ENCODE results near the gene CHST8.
"Not testable (repeated sequence)": the region's sequence is repeated elsewhere in the genome, so short reads cannot be mapped to it uniquely, and the experiment has no call there.

The CHST8 gene

DNA sequence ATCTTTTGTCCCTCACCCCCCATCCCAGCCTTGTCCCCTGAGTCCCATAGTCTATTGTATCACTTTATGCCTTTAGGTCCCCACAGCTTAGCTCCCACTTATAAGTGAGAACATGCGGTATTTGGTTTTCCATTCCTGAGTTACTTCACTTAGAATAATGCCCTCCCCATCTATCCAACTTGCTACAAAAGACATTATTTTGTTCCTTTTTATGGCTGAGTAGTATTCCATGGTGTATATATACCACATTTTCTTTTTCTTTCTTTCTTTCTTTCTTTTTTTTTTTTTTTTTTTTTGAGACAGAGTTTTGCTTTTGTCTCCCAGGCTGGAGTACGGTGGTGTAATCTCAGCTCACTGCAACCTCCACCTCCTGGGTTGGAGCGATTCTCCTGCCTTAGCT is 73.8 kb downstream of the CHST8 start:
- DNase-seq: not testable (repeated sequence)

DNA sequence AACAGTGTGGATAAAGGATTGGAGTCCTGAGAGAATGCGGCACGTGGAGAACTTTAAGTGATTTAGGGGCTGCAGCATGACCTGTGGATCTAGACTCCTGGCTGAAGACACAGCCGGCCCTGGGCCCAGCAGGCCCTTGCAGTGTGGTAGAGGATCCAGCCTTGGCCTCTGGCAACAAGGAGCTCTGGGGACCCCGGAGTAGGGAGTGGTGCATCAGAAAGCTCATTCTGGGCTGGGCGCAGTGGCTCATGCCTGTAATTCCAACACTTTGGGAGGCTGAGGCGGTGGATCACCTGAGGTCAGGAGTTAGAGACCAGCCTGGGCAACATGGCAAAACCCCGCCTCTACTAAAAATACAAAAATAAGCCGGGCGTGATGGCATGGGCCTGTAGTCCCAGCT is 76.0 kb downstream of the CHST8 start:
- no peak for DNase-seq

DNA sequence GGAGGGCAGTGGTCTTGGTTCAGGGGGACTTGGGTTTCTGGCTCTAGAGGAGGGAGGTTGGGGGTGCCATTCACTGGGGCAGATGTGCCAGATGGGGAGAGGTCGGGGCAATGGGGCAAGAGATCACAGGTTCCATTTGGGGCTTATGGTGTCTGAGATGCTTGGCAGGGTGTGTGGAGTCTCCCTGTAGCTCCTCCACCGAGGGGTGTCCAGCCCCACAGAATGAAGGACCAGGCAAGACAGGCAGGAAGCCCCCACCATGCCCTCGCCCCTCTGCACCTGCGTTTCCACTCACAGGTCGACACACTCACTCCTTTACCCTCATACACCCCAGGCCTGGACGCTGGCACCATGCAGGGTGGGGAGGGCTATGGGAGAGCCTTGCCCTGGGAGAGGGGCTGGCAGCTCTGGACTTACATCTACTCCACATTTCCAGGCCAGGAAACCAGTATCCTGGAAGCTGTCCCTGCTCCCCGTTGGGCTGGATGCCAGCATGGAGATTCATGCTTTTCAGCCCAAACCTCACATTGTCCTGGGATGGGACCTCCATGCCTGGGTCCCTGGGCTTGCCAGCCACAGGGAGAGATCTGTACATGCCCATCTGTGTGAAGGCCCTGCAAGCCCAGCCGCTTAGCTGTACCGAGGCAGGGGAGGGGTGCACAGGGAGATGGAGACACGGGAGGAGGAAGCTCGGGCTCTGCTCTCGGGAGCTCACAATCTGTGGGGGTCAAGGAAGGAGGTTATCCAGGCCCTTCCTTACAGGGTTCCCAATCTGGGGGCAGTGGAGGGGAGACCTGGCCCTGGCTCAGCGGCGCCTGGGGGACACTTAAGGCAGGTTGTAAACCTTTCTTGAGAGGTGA is 77.1 kb downstream of the CHST8 start:
- DNase-seq: no peak

DNA sequence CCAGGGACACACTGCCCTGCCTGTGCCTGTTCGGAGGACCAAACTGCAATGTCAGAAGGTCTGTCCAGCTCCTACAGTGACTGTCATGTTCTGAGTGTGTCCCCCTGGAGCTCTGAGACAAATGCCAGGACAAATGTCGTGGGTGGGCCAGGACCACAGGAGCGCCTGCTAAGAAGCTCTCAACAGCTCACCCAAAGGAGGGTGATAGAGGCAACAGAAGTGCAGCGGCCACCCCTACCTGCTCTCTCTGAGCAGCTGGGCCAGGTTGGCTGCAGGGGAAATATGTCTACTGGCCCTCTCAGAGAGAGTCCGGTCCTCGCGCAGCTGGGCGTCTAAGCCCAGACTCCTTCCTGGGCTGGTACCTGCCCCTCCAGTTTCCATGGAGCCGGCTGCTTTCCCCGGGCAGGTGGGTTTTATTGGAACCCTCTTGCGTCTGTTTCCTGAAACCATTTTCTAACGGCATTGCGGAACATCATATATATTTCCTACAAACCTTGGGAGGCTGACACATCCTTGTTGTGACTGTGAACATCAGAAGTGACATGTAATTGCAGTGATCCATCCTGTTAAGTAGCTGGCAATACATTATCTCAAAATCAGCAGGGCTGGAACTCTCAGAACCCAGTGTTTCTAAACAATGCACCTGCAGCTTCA is 78.1 kb downstream of the CHST8 start:
- no peak for DNase-seq

DNA sequence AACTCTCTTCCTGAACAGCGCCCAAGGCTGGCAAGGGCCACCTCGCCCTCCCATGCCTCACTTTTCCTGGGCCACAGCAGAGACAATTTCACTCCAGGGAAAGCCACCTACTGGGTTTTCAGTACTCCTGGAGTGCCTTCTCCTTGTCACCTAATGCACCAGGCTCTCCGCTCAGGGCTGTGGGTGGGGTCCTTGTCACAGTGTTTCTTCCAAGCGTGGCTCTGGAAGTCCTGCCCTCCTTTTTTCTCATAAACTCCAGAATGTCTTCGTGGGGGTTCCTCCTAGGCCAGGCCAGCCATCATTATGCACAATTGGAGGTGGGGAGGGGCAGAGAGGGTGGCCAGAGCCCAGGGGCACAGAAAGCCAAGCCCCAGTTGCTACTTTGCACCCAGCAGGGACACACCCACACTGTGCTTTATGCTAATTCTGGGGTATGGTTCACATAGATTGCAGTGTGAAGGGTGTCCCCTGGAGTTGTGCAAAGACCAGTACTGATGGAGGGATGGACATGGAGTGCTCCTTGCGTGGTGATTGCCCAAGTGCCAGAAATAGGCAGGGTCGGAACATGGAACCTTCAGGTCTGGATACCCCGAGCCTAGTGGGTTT is 78.8 kb downstream of the CHST8 start:
- DNase-seq: no peak

DNA sequence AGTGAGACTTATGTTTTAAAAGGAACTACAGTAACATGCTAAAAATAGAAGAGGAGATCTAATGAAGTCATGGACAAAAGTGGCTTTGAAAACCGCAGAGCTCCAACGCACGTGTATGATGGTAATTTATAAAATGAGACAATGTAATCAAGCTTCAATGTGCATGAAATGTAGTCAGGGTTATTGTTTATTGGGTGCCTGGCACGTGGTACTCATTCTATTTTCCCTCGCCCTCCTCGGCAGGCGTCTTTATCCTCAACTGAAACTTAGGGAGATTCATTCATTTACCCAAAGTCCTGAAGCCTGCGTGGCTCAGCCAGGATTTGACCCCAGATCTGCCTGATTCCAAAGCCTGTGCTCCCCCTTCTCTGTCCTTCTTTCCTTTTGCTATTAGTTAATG is 79.8 kb downstream of the CHST8 start:
- DNase-seq: no peak

DNA sequence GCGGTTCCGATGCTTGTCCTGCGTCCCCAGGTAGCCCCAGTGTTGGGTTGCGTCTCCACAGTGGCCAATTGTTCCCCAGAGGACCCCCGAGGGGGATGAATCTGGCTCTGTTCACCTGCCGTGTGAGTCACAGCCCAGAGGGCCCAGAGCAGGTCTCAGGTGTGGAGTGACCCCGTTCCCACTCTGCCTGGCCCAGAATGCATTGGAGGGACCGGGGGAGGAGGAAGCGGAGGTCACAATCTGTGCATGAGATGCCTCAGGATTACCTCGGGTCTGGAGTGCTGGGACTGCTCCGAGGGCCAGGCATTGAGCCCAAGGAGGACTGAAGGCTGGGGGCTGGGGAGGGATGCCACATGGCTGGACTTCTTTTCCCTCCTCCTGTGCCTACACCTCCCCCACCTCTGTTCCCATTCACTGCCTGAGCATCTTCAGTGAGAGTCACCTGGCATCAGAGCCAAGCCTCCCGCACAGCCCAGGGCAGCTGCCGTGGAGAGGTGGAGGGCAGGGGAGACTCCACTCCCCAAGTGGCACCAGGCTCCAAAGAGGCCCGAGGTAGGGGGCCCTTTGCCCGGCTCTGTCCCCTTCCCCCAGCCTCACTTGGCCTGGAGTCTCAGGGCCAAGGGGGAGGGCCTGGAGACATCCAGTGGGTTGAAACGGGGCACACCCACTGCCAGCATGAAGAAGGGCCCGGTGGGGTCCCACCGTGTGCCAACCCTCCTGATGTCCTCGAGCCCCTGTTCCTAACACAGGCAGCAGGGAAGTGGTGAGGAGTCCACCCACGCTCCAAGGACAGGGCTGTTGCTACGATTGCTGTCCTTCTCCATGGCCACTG is 81.1 kb downstream of the CHST8 start:
- DNase-seq: no peak

DNA sequence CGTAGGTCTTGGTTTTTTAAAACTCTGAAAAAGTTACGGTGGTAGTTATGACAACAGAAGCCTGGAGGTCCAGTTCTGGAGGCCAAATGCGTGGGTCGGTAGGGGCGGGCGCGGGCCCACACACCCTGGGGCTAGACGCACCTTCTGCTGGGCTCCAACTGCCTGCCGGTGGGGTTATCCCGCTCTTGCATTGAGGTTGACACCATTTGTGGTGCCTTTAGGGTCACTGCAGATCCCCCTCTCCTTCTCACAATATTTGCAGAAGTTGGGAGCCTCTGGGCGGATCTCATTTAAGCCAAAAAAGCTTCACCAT is 81.6 kb downstream of the CHST8 start:
- no peak for DNase-seq

DNA sequence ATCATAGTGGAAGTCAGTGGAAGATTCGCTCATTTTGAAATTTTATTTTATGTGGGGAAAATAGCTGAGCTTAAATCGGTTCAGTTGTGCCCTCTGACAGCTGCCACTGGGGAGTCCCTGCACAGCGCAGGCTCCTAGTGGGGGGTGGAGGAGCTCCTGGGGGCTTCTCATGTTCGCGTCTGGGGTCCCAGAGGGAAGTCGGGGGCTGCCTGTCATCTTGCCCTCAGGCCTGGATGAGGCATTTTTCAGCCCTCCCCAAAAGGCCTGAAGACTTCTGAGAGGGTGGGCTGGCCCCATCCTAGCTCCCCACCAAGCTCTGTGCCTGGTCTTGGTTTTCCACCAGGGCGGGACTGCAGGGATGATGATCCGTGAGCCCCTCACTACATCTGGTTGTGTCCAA is 82.1 kb downstream of the CHST8 start:
- no peak for DNase-seq

DNA sequence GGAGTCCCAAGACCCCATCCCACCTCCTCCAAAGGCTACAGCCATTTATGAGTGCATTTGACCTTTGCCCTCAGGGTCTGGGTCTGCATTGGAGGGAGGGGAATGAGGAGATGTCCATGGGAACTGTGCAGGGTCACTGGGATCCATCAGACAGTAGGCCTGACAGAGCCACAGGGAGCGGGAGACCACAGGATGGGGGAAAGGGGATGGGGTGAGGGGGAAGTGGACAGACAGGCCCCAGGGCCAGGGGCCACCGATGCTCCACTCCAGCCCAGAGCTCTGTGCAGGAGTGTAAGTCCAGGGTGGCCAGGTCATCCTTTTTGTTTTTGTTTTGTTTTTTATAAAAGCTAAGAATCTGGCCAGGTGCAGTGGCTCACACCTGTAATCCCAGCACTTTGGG is 82.5 kb downstream of the CHST8 start:
- no peak for DNase-seq

DNA sequence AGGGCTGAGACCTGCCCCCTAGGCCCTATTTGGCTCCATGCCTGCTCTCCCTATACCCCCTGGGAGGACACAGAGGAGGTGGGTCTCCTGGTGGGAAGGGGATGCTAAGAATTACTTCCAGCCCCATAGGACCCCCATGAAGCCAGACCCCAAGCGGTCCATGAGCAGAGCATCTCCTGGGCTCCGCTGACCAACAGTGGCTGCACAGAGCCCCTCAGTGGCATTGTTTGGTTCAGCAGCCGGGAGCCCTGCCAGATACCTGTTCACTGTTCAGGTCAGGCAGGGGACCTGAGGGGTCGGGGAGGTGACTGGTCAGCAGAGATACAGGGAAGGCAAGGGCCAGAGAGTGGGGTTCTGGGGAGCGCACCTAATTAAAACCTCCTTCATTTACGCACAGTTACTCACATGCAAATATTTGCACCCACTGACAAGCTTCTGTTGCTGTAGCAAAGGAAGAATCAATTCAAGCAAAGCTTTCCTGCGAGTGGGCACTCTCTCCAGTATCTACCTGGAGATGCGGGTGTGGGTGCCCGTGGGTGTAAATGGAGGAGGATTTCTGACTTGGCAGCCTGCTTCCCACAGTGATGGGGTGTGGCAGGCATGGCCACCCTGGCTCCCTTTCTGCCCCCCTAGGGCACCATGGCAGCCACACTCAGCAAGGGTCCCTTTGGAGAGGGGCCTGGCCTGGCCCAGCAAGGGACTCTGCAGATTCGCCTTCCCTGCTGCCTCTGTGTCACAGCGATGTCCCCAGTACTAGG is 83.5 kb downstream of the CHST8 start:
- DNase-seq: no peak

DNA sequence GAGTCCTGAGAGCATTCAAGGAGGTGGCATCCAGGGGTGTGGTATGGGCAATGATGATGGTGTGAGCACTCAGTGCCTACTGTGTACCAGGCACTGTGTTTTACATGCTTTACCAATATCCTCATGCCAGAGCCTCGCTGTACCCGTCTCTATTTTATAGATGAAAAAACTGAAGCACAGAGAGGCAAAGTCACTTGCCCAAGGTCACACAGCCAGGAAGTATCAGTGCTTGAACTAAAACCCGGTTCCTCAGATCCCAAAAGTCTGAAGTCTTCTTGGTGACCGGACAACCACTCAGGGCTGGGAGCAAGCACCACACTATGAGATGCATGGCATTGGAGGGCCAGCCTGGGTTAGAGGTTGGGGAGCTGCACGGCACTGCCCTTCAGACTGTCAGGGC is 84.1 kb downstream of the CHST8 start:
- no peak for DNase-seq

DNA sequence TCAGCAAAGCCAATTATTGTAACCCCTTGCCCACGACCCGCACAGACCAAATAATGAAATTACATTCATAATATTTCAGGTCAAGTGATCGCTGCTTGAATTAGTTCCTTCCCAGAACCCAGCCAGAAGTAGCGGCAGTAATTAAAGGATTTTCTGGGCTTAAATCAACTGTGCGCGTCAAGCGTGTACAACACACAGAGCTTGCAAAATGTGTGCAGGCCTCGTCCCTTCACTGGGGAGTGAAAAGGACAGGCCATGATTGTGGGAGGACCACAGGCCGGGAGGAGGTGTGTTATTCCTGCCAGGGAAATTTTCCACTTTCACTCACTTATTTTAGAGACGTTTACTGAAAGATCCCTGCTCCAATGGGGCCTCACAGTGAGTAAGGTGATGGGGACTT is 84.9 kb downstream of the CHST8 start:
- no peak for DNase-seq

DNA sequence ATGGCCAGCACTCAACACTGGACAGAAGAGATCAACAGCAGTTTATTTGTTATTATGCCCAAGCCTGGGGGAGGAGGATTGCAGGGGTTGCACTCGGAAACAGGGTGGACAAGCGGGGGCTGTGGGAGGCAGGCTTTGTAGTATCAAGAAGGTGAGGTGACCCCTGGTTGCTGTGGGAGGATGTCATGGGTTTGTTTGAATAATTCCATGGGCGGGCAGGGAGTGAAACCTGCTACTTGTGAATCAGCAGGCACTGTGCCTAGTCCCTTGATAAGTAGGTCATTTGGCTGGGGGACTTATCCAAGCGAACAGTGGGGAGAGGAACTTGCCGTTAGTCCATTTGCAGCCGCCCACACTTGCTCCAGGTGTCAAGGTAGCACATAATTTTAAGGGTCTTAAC is 90.5 kb downstream of the CHST8 start:
- no peak for DNase-seq

DNA sequence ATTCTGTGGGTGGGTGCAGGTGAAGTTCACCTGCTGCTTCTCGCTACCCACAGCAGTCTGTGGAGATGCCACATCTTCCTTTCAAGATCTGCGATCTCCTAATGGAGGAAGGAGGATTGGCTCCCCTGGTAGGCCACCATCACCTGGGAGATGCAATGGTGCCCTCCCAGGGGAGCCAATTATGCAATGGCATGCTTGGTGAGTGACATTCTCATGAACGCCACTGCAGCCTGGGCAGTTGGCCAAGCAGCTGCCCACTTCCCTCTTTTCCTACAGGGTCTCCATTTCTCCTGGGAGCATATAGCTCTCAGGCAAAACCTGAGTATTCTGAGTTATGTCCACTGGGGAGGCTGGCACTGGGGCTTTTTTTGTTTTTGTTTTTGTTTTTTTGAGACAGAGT is 91.4 kb downstream of the CHST8 start:
- no peak for DNase-seq

DNA sequence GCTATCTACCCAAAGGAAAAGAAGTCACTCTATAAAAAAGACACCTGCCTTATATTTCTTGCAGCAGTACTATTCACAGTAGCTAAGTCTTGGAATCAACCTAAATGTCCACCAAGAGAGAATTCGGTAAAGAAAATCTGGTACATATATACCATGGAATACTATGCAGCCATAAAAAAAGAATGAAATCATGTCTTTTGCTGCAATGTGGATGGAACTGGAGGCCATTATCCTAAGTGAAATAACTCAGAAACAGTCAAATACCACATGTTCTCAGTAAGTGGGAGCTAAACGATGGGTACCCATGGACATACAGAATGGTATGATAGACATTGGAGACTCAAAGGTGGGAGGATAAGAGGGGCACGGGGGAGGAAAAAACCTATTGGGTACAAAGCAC is 92.4 kb downstream of the CHST8 start:
- DNase-seq: no peak

DNA sequence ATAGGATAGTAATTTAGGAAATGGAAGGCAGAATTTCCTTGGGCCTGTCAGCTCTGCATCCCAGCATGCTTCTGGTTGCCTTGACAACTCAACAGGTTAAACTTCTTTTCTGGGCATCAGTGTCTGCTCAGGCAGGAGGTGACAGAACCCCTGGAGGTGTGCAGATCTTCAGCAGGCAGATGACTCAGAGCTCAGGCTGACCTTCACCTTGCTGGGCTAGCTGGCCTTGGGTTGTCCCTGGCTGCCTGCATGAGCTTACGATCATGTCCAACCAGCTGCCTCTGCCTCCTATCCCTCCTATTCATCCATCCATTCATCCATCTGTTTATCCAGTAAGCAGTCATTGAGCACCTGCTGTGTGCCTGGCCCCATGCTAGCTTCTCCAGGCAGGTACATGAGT is 93.7 kb downstream of the CHST8 start:
- DNase-seq: no peak

DNA sequence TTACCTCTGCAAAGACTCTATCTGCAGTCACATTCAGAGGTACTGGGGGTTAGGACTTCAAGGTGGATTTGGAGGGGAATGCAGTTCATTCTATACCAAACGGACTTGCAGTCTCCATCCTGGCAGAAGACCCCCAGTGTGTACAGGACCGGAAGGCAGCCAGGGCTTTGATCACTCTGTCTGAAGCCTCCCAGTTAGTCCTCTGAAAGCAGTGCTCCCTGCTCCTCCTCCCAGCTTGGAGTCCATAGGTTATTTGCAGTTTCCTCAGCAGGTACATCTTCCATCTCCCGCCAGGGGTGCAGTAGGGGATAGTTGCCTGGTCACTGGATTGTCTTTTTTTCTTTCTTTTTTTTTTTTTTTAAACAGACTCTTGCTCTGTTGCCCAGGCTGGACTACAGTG is 96.1 kb downstream of the CHST8 start:
- DNase-seq: no peak

DNA sequence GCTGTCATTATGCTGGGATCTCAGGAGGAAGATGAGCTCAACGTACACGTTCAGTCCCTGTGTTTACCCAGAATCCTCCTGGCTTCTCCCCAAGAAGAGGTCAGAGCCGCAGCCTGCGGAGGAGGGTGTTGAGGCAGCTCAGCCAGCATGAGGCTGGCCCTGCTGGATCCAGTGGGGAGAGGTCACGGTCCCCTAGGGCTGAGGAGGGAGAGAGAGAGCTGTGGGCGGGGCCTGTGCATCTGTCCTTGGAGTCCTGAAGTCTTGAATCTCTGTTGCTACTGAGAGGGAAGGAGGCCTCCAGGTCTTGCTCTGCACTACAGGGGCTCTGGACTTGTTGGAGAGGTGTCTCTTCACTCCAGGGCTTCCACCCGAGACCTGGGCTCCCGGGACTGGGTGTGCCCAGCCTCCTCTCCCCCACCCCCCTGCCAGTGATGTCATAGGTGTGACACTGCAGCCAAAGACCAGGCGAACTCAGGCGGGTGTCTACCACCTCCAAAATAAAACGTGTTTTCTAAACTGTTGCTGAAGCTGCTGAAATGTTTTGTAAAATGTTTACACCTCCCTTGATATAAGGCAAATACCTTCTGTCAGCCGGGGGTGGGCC is 97.0 kb downstream of the CHST8 start:
- DNase-seq: no peak

DNA sequence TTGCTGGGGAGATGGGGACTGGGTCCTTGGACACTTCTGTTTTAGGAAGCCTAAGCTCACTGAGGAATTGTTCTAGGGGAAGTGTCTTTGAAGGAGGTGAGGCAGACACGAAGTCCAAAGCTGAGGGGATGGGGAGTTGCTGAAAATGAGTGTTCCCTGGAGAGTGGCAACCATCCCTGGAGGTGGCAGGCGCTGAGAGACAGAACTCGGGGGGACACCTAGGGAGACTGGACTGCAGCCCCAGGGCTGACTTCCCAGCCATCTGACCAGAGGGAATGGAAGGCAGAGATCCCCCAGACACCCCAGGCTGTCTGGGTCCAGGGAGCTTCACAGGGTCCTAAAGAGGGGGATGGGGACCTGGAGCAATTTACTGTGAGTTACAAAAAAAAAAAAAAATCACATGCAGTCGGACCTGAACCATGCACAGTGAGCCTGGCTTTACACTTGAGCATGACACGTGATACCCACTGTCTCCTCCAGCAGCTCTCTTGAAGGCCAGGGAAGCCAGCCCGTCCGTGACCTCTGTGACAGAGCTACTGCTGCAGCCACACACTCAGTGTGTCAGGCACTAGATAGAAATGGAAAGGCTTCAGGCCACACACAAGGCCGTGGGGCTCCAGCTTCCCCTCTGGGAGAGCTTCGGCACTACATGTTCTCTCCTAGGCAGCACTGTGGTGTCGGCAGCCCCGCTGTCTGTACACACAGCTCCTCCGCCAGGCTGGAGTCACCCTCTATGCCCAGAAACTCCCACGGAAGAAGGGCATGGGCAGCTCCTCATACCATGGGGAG is 97.8 kb downstream of the CHST8 start:
- DNase-seq: no peak

DNA sequence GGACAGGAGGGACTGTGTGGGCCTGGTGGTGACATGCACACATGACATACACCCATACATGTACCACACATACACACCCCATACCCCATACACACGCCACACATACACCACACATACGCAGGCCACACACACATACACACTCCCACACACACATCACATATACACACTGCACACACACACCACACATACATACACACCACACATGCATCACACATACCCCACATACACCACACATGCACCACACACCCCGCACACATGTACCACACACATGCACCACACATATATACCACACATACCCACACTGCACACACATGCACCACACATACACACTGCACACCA is 98.4 kb downstream of the CHST8 start:
- no peak for DNase-seq
